ENCODE data around the gene RAPGEF1.

- TF ChIP-seq POLR2A (IDR thresholded peaks at IDR 0.05; ENCODE audit: low read depth, low read length) = no peak; the same call in 1 of the 2 replicates
- no peak for TF ChIP-seq POLR2AphosphoS5 (IDR thresholded peaks at IDR 0.05; ENCODE audit: low read depth, low read length)
- TF ChIP-seq TAF1 (IDR thresholded peaks at IDR 0.05; ENCODE audit: low read depth, low read length) = no peak
- TF ChIP-seq SPI1 (IDR thresholded peaks at IDR 0.05; ENCODE audit: low read depth, low read length) = no peak
These were observed 151.5 kb downstream of the RAPGEF1 start for GRCh38 chr9:131588396-131588795.
